Measurements from ENCODE around the gene SLC6A9.

The SLC6A9 gene

GRCh38 chr1:43983253-43983899 is 47.9 kb downstream of the SLC6A9 start:
- no peak for DNase-seq (ENCODE audit: low read depth)

GRCh38 chr1:43982808-43983207 is 48.5 kb downstream of the SLC6A9 start:
- DNase-seq (ENCODE audit: low read depth) = no peak

GRCh38 chr1:43982241-43982640 is 49.0 kb downstream of the SLC6A9 start:
- DNase-seq (ENCODE audit: low read depth) = no peak

- no peak for DNase-seq (ENCODE audit: low read depth)
Measured at GRCh38 chr1:43981636-43982035, 49.6 kb downstream of the SLC6A9 start.

- DNase-seq (ENCODE audit: low read depth) = no peak
Measured at GRCh38 chr1:43981135-43981491, 50.1 kb downstream of the SLC6A9 start.

- DNase-seq (ENCODE audit: low read depth) = no peak
Measured at GRCh38 chr1:43980255-43981134, 50.8 kb downstream of the SLC6A9 start.

- DNase-seq (ENCODE audit: low read depth) = peak; percentile 32
Measured at GRCh38 chr1:43979528-43980254, 51.6 kb downstream of the SLC6A9 start.

GRCh38 chr1:43979261-43979527 is 52.1 kb downstream of the SLC6A9 start:
- DNase-seq (ENCODE audit: low read depth) = no peak

GRCh38 chr1:43978551-43979260 is 52.6 kb downstream of the SLC6A9 start, which contains the start of gene B4GALT2:
B4GALT2 (plus strand) TSS chr1:43979210; CDS start chr1:43981161, 1,951 bp downstream.
- peak; percentile 19 for DNase-seq (ENCODE audit: low read depth)

- no peak for DNase-seq (ENCODE audit: low read depth)
Measured at GRCh38 chr1:43978264-43978550, 53.1 kb downstream of the SLC6A9 start.

GRCh38 chr1:43977376-43978263 is 53.6 kb downstream of the SLC6A9 start:
- no peak for DNase-seq (ENCODE audit: low read depth)

GRCh38 chr1:43976890-43977289 is 54.4 kb downstream of the SLC6A9 start:
- DNase-seq (ENCODE audit: low read depth) = no peak

GRCh38 chr1:43976045-43976444 is 55.2 kb downstream of the SLC6A9 start:
- DNase-seq (ENCODE audit: low read depth) = no peak

GRCh38 chr1:43975249-43975961 is 55.9 kb downstream of the SLC6A9 start:
- DNase-seq (ENCODE audit: low read depth) = peak; percentile 4

GRCh38 chr1:43974443-43975248 is 56.6 kb downstream of the SLC6A9 start, which contains the start of gene ATP6V0B:
ATP6V0B (plus strand) TSS chr1:43974960; CDS start chr1:43975041, 81 bp downstream.
- DNase-seq (ENCODE audit: low read depth) = peak; percentile 94

GRCh38 chr1:43973981-43974442 is 57.2 kb downstream of the SLC6A9 start:
- DNase-seq (ENCODE audit: low read depth) = no peak

- DNase-seq (ENCODE audit: low read depth) = no peak
Measured at GRCh38 chr1:43971336-43971980, 59.8 kb downstream of the SLC6A9 start.

GRCh38 chr1:43970911-43971310 is 60.4 kb downstream of the SLC6A9 start:
- DNase-seq (ENCODE audit: low read depth) = no peak

GRCh38 chr1:43970502-43970901 is 60.8 kb downstream of the SLC6A9 start:
- DNase-seq (ENCODE audit: low read depth) = no peak

Measured in activated T-cell treated with anti-CD3 and anti-CD28 coated beads for 24 hours (primary cell).